Measurements from ENCODE around the gene PRRT2.

DNA sequence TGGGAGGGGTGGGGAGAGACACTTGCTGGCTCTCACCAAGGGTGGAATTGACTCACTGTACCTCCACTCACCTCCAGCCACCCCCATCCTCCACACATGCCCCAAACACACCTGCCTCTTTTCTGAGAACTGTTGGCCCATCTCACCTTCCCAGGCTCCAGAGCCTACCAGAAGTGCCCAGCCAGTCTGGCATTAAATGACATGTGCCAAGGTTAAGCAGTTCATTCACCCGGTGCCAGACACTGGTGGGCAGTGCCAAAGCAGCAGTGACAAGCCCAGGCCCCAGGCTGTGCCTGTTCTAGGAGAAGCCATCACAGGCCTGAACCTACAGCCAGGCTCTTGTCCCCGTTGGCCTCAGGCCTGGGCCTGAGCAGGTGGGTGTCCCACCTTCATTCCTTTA lies 19.5 kb downstream of the PRRT2 start:
- TF ChIP-seq CTCF (IDR thresholded peaks at IDR 0.05) (no peak), POLR2A (IDR thresholded peaks at IDR 0.05; ENCODE audit: low read depth) (no peak), EP300 (IDR thresholded peaks at IDR 0.05) (no peak), POLR2AphosphoS5 (IDR thresholded peaks at IDR 0.05) (no peak)
